Hepatocyte (in vitro differentiated cells): ENCODE results near the gene GAB1.

ENCODE experiments used
- EZH2 ChIP-seq: fragments of 200-600 bp; sonication (generic); IDR thresholded peaks from 2 replicates; pipeline ENCODE4 v1.6.1; 2016; ENCODE audit warnings: antibody characterized with exemption, mild to moderate bottlenecking, borderline replicate concordance
- TF ChIP-seq, protein P1 (sequence below): fragments of 200-600 bp; sonication (generic); IDR thresholded peaks from 2 replicates; pipeline ENCODE4 v1.5.1; 2016; ENCODE audit warnings: antibody characterized with exemption, mild to moderate bottlenecking; ENCODE audit not compliant: poor library complexity

DNA sequence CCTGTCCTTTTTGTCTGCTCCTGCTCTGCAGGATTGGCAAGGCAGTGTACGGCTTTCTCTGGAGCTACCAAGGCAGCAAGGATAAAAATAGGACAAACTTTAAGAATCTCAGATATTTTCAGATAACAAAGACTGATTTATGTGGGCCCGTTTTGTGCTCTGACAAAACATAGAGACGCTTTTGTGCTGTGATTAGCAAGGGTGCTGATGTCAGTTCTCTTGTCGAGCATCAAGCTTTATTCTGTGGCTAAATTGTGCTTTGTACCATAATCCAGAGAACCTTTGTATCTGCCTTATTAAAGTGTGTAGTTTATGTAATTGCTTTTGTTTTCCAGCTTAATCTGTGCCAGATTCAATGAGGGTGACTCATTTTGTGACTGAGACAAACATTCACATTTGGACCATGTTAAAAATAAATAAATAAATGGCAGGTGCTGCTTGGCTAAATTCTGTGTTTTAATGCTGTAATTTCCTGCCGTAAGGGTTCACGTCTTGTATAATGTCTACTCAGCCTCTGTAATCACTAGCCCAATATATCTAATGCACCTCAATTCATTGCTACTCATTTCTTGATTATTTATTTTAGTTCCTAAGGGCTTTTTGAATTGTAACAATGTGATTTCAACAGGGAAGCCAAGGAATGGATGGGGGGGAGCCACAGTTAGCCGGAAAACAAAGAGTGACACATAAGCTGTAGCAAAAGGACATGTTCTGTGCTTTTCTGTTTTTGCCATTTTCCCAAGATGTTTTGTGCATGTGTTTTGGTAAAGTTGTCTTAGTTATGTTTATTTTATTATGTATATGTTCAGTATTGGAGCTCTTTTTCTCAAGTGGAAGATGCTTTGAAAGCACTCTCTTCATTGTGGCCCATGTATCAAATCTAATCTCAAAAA lies 75.1 kb downstream of the GAB1 start:
- TF ChIP-seq EZH2: no peak
- TF ChIP-seq, protein P1, sequence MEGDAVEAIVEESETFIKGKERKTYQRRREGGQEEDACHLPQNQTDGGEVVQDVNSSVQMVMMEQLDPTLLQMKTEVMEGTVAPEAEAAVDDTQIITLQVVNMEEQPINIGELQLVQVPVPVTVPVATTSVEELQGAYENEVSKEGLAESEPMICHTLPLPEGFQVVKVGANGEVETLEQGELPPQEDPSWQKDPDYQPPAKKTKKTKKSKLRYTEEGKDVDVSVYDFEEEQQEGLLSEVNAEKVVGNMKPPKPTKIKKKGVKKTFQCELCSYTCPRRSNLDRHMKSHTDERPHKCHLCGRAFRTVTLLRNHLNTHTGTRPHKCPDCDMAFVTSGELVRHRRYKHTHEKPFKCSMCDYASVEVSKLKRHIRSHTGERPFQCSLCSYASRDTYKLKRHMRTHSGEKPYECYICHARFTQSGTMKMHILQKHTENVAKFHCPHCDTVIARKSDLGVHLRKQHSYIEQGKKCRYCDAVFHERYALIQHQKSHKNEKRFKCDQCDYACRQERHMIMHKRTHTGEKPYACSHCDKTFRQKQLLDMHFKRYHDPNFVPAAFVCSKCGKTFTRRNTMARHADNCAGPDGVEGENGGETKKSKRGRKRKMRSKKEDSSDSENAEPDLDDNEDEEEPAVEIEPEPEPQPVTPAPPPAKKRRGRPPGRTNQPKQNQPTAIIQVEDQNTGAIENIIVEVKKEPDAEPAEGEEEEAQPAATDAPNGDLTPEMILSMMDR: no peak
